Panc1 (cell line): ENCODE measurements around the gene C4BPA. TPM values are rescaled to one million over a fixed set of nuclear protein-coding genes. Genes with fewer than 3 reads are reported as not detected.

Experiments
- ATAC-seq: fragments of 200-7000 bp; cut with Tn5 transposase; 2 replicates; pipeline ENCODE4 v1.9.1; 2020; ENCODE audit warnings: mild to moderate bottlenecking, moderate library complexity
- Bru-seq: library from RNA; stranded (reverse); fragments of 400-500 nt; gene quantifications from one replicate; lab custom pipeline; 2021; lab: Mats Ljungman, UMichigan
- BruChase-seq, 2 experiments: library from RNA; stranded (reverse); fragments of 400-500 nt; gene quantifications; one replicate each; lab custom pipeline; 2021; lab: Mats Ljungman, UMichigan
- BruUV-seq: library from RNA; stranded (reverse); fragments of 400-500 nt; replicated peaks from 2 replicates; lab custom pipeline; 2021; lab: Mats Ljungman, UMichigan
- CTCF ChIA-PET: fragments of 300-600 bp; sonication (Branson Sonifier 250); formaldehyde crosslinking; loops from one replicate; lab custom pipeline; 2022; ENCODE audit warnings: antibody characterized with exemption; lab: Charles Lee
- POLR2A ChIA-PET: fragments of 300-600 bp; sonication (Branson Sonifier 250); formaldehyde crosslinking; loops from one replicate; lab custom pipeline; 2022; ENCODE audit warnings: antibody characterized with exemption; lab: Charles Lee
- DNase-seq: peaks from one replicate; pipeline ENCODE4 v3.0.0-alpha.2; 2010; ENCODE audit warnings: low read depth, low spot score
- H3K27ac ChIP-seq: 2 replicates; pipeline ENCODE4 v1.5.1; 2011; ENCODE audit warnings: mild to moderate bottlenecking, low read length, inconsistent platforms
- H3K27me3 ChIP-seq: fragments of 200-500 bp; sonication (Bioruptor generic); 2 replicates; pipeline ENCODE4 v1.6.0; 2014; ENCODE audit warnings: low read length, inconsistent platforms; ENCODE audit not compliant: control insufficient read depth, insufficient read depth
- H3K36me3 ChIP-seq: fragments of 200-500 bp; sonication (Bioruptor generic); 2 replicates; pipeline ENCODE4 v1.5.1; 2014; ENCODE audit warnings: inconsistent platforms, mild to moderate bottlenecking, low read length, moderate library complexity; ENCODE audit not compliant: control insufficient read depth, insufficient read depth
- H3K4me1 ChIP-seq: 2 replicates; pipeline ENCODE4 v1.5.1; 2011; ENCODE audit warnings: inconsistent platforms, mild to moderate bottlenecking, low read length, moderate library complexity; ENCODE audit not compliant: control insufficient read depth, insufficient read depth
- H3K4me3 ChIP-seq, 2 experiments: 2 replicates each; pipeline ENCODE4 v1.5.1; 2011 to 2012; ENCODE audit warnings: low read depth in 2 of 2, low read length in 2 of 2, mild to moderate bottlenecking in 2 of 2, inconsistent platforms in 1 of 2, moderate library complexity in 1 of 2
- H3K9me3 ChIP-seq: fragments of 200-500 bp; sonication (Bioruptor generic); 2 replicates; pipeline ENCODE4 v1.5.1; 2014; ENCODE audit warnings: low read depth, mild to moderate bottlenecking, inconsistent platforms, low read length, moderate library complexity; ENCODE audit not compliant: control insufficient read depth, insufficient read depth
- CTCF ChIP-seq: fragments of 450-650 bp; IDR thresholded peaks from 2 replicates; pipeline ENCODE4 v1.5.1; 2017; ENCODE audit warnings: mild to moderate bottlenecking
- POLR2AphosphoS5 ChIP-seq: IDR thresholded peaks from 2 replicates; pipeline ENCODE4 v1.6.1; 2012; ENCODE audit warnings: mild to moderate bottlenecking, low read depth, low read length, moderate library complexity
- REST ChIP-seq, 2 experiments: IDR thresholded peaks; 2 replicates each; pipeline ENCODE4 v1.6.1; 2011 to 2012; ENCODE audit warnings: low read depth in 2 of 2, control low read depth in 1 of 2, low read length in 1 of 2, mild to moderate bottlenecking in 1 of 2, moderate library complexity in 1 of 2; ENCODE audit not compliant: insufficient read depth in 1 of 2
- SIN3A ChIP-seq: IDR thresholded peaks from 2 replicates; pipeline ENCODE4 v1.6.1; 2012; ENCODE audit warnings: low read depth, mild to moderate bottlenecking, low read length, moderate library complexity, borderline replicate concordance; ENCODE audit not compliant: insufficient read depth
- TCF7L2 ChIP-seq: IDR thresholded peaks from 2 replicates; pipeline ENCODE4 v1.6.1; 2011; ENCODE audit warnings: mild to moderate bottlenecking, low read depth, low read length, inconsistent platforms
- in situ Hi-C: cut with HindIII; loops from 2 replicates; pipeline ENCODE4 v1.10.0; 2016; ENCODE audit warnings: low sequenced_read_pairs, low pct_unique_long_range_greater_than_20kb
- intact Hi-C: fragments of 100-400 bp; cut with micrococcal nuclease; formaldehyde crosslinking; loops from one replicate; pipeline ENCODE4 v1.10.0; 2022; ENCODE audit not compliant: unreplicated experiment
- long read RNA-seq: library from polyadenylated mRNA; unstranded; transcript quantifications from one replicate; pipeline ENCODE4 v2.0.0, GENCODE V29; 2021; ENCODE audit not compliant: unreplicated experiment
- polyA plus RNA-seq: library from polyadenylated mRNA; unstranded; fragments of >200 nt; gene quantifications from one replicate; pipeline ENCODE4 v1.2.1, GENCODE V29; 2012; ENCODE audit warnings: missing spikeins; ENCODE audit not compliant: insufficient read length
- total RNA-seq: library from RNA; stranded (reverse); gene quantifications from one replicate; pipeline ENCODE4 v1.2.1, GENCODE V29; 2021; ENCODE audit not compliant: unreplicated experiment

The C4BPA gene
- 0.26 TPM for total RNA-seq
- polyA plus RNA-seq = not detected
- Bru-seq, nascent RNA = percentile 4 among the genes with signal in this experiment
- percentile 2 among the genes with signal in this experiment for BruChase-seq, experiment 1, labeled RNA remaining after a 2-hour chase
- not detected for BruChase-seq, experiment 2, labeled RNA remaining after a 6-hour chase
- long read RNA-seq = 0 reads

DNA sequence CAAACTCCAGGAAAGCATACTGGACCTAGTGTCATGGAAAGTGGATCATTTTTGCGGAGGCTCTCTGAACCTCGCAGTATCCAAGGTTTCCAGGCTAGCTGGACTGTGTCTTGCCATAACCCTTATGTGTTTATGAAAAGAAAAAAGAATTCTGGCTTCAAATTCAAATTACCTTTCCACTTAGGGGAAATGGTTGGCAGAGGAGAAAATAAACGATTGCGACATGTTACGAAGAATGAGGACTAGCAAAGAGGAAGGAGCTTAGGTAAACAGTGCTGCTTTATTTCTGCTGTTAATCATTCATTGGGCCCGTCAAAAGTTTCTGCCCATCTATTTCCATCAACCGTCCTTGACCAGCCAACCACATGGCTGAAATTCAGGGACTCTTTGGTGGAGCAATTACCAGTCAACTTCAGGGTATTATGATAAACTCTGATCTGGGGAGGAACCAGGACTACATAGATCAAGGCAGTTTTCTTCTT is at the start of gene C4BPA:
Gene C4BPA, plus strand, starts transcription at position 342 of the 482 bp plus-strand sequence. CDS start 8,793 bp downstream, outside the sequence.
- ATAC-seq = no peak
- ChIA-PET POLR2A (no interaction called here), CTCF (no interaction called here)
- no peak within 1 kb of the TSS for H3K27ac ChIP-seq
- TF ChIP-seq POLR2AphosphoS5 (no peak), TCF7L2 (no peak), REST (IDR thresholded peaks at IDR 0.05; ENCODE audit: insufficient read depth in 1 of 2, low read depth in 2 of 2, low read length in 1 of 2) (no peak), SIN3A (no peak), CTCF (no peak)
- no peak for DNase-seq
- H3K4me3 ChIP-seq = no peak within 1 kb of the TSS
- in situ Hi-C loops = no loop called here
- no peaks in the 10 kb centered on the region for H3K4me1 ChIP-seq
- intact Hi-C loops = no loop called here
- no TSS peak for BruUV-seq
- H3K9me3 ChIP-seq = no peaks in the 10 kb centered on the region
- no peaks in the 10 kb centered on the region for H3K27me3 ChIP-seq
- no peaks in the 10 kb centered on the region for H3K36me3 ChIP-seq

GRCh38 chr1:207054491-207054890 is 49.5 kb upstream of the C4BPA start:
- BruUV-seq = no TSS peak
- no peak for DNase-seq
- CTCF ChIA-PET = no interaction called here
- H3K36me3 ChIP-seq = peaks cover 11% of the 10 kb centered on the region; the same call in 1 of the 2 replicates
- POLR2A ChIA-PET = no interaction called here
- no peak for TF ChIP-seq SIN3A
- no peak for TF ChIP-seq CTCF
- TF ChIP-seq REST (IDR thresholded peaks at IDR 0.05; ENCODE audit: insufficient read depth in 1 of 2, low read depth in 2 of 2, low read length in 1 of 2) = no peak
- TF ChIP-seq TCF7L2 = no peak
- no peak for TF ChIP-seq POLR2AphosphoS5
- in situ Hi-C loops (no loop called here), intact Hi-C loops (no loop called here)
- H3K27ac ChIP-seq = 0 out of 2 replicates have a peak overlapping the region, but pooled peaks have one; percentile 26
- H3K4me3 ChIP-seq = no peak overlapping the region
- ATAC-seq = no peak
- no peaks in the 10 kb centered on the region for H3K9me3 ChIP-seq
- H3K27me3 ChIP-seq = no peaks in the 10 kb centered on the region
- peaks cover 16% of the 10 kb centered on the region for H3K4me1 ChIP-seq
